Measurements from ENCODE around the gene ZSWIM1. TPM values are rescaled to one million over a fixed set of nuclear protein-coding genes. Genes with fewer than 3 reads are reported as not detected.

ZSWIM1 gene
- total RNA-seq, 2 donors from 2014 or later = 9.8 to 13.8 TPM

DNA sequence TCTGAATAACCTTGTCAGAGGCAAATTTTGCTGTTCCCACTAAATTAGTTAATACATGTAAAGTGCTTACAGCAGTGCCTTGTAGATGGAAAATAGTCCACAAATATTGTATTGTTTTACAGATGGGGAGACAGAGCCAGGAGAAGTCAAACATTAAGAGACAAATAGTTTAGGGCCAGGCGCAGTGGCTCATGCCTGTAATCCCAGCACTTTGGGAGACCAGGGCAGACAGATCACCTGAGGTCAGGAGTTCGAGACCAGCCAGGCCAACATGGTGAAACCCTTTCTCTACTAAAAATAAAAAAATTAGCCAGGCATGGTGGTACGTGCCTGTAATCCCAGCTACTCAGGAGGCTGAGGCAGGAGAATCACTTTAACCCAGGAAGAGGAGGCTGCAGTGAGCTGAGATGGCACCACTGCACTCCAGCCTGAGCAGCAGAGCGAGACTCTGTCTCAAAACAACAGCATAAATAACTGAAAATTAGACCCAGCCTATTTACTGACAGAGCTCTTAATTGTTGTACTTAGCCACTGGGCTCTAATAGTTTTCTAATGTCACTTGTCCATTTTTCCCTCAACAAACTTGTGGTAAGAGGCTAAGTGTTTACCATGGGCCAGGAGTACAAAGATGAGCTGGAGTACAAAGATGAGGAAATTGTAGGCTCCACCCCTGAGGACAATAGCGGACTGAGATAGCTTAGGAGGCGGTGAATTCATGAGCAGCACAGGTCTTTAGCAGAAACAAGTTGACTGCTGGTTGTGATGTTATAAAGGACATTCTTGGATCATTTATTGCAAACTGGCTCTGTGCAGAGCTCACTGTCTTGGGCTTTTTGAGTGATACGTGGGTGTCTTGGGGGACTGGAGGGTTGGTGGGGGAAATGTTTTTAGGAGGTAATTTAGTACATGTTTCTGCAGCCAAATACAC is 17.2 kb upstream of the ZSWIM1 start:
- Histone ChIP-seq H3K4me3 (no peak overlapping the region), H3K27me3 (no peaks in the 10 kb centered on the region), H3K36me3 (no peaks in the 10 kb centered on the region), H3K9me3 (no peaks in the 10 kb centered on the region), H3K27ac (no peak overlapping the region), H3K4me1 (no peaks in the 10 kb centered on the region)
- DNase-seq (ENCODE audit: low spot score) = no peak
- TF ChIP-seq, protein P1, sequence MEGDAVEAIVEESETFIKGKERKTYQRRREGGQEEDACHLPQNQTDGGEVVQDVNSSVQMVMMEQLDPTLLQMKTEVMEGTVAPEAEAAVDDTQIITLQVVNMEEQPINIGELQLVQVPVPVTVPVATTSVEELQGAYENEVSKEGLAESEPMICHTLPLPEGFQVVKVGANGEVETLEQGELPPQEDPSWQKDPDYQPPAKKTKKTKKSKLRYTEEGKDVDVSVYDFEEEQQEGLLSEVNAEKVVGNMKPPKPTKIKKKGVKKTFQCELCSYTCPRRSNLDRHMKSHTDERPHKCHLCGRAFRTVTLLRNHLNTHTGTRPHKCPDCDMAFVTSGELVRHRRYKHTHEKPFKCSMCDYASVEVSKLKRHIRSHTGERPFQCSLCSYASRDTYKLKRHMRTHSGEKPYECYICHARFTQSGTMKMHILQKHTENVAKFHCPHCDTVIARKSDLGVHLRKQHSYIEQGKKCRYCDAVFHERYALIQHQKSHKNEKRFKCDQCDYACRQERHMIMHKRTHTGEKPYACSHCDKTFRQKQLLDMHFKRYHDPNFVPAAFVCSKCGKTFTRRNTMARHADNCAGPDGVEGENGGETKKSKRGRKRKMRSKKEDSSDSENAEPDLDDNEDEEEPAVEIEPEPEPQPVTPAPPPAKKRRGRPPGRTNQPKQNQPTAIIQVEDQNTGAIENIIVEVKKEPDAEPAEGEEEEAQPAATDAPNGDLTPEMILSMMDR (IDR thresholded peaks at IDR 0.05) = no peak

DNA sequence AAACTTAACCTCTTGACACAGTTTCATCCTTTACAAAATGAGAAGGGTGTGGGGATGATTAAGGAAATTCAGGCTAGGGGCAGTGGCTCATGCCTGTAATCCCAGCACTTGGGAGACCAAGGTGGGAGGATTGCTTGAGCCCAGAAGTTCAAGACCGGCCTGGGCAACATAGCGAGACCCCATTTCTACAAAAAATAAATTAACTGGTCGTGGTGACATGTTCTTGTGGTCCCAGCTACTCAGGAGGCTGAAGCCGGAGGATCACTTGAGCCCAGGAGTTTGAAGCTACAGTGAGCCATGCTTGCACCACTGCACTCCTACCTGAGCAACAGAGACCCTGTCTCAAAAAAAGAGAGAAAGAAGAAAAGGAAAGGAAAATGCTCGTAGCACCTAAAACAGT is 14.6 kb upstream of the ZSWIM1 start:
- Histone ChIP-seq H3K9me3 (no peaks in the 10 kb centered on the region), H3K27me3 (no peaks in the 10 kb centered on the region), H3K4me1 (no peaks in the 10 kb centered on the region), H3K27ac (no peak overlapping the region), H3K4me3 (no peak overlapping the region), H3K36me3 (no peaks in the 10 kb centered on the region)
- TF ChIP-seq, protein P1 (IDR thresholded peaks at IDR 0.05) = no peak
- no peak for DNase-seq (ENCODE audit: low spot score)

DNA sequence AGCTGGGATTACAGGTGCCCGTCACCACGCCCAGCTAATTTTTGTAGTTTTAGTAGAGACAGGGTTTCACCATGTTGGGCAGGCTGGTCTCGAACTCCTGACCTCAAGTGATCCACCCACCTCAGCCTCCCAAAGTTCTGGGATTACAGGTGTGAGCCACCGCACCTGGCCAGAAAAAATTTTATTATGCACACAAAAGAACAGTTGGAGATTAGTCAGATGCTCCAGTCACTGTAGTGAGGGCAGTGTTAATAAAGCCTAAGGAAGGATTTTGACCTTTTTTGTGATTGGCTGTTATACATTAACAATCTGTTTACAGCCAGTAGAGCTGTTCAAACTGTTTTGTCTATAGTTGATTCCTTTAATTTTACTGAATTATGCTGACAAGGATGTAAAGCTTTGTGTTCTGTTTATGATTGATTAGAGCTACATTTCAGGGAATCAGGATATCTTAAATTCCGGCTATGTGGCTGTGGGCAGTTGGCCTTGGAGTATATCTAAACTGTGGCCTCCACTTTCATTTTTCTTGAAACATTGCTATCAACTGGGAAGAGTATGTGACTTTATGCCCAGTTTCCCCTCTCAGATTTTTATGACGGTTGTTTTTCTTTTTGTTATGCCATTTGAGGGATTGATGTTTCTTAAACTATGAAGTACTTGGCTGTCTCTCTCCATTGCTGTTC is 13.8 kb upstream of the ZSWIM1 start:
- DNase-seq (ENCODE audit: low spot score) = no peak
- H3K27me3 ChIP-seq = no peaks in the 10 kb centered on the region
- H3K9me3 ChIP-seq = no peaks in the 10 kb centered on the region
- TF ChIP-seq, protein P1 (IDR thresholded peaks at IDR 0.05) = no peak
- H3K36me3 ChIP-seq = no peaks in the 10 kb centered on the region
- no peak overlapping the region for H3K27ac ChIP-seq
- H3K4me1 ChIP-seq = no peaks in the 10 kb centered on the region
- H3K4me3 ChIP-seq = no peak overlapping the region

DNA sequence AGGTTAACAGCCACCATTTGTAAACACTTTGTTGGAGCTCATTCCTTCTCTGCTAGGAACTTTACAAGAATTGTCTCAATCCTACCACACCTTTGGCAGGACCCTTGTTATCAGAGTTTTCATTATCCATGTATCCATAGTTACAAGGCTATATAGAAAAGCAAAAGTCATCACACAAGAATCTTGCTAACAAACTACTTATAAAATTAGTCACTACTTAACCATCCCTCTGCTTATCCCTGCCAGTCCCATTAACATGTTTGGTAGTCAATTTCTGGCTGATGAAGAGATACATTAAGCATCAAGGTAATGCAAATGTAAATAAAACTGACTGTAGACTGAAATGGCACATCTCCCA is 13.2 kb upstream of the ZSWIM1 start:
- TF ChIP-seq, protein P1 (IDR thresholded peaks at IDR 0.05) = no peak
- H3K4me3 ChIP-seq = no peak overlapping the region
- no peaks in the 10 kb centered on the region for H3K4me1 ChIP-seq
- no peaks in the 10 kb centered on the region for H3K36me3 ChIP-seq
- no peak overlapping the region for H3K27ac ChIP-seq
- no peaks in the 10 kb centered on the region for H3K27me3 ChIP-seq
- H3K9me3 ChIP-seq = no peaks in the 10 kb centered on the region
- DNase-seq (ENCODE audit: low spot score) = no peak

DNA sequence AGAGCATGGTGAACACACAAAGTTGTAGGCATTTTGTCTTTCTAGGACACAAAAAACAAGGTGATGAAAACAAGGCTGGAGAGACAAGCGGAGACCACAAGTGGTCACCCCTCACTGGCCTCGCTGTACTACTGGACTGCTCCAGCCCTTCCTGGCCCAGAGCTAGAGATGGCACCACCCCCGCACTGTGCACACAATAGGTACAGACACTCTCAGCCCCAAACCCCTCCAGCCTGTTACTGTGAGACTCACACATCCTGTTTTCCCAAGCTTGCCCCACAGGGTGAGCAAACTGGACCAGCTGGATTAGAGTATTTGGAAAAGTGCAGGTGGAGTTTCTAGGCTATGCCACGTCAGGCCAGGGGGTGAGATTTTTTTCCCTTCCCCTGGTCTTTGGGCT is 8.4 kb upstream of the ZSWIM1 start:
- H3K27me3 ChIP-seq = no peaks in the 10 kb centered on the region
- no peak overlapping the region for H3K4me3 ChIP-seq
- H3K36me3 ChIP-seq = peaks cover 12% of the 10 kb centered on the region
- TF ChIP-seq, protein P1 (IDR thresholded peaks at IDR 0.05) = no peak
- DNase-seq (ENCODE audit: low spot score) = no peak
- no peaks in the 10 kb centered on the region for H3K4me1 ChIP-seq
- H3K9me3 ChIP-seq = no peaks in the 10 kb centered on the region
- no peak overlapping the region for H3K27ac ChIP-seq
